Measurements from ENCODE around the gene KCNE1. TPM values are rescaled to one million over a fixed set of nuclear protein-coding genes. Genes with fewer than 3 reads are reported as not detected.

KCNE1 gene
- total RNA-seq = 0.44 and 0.59 TPM in 2 replicates
- long read RNA-seq = 0 reads

DNA sequence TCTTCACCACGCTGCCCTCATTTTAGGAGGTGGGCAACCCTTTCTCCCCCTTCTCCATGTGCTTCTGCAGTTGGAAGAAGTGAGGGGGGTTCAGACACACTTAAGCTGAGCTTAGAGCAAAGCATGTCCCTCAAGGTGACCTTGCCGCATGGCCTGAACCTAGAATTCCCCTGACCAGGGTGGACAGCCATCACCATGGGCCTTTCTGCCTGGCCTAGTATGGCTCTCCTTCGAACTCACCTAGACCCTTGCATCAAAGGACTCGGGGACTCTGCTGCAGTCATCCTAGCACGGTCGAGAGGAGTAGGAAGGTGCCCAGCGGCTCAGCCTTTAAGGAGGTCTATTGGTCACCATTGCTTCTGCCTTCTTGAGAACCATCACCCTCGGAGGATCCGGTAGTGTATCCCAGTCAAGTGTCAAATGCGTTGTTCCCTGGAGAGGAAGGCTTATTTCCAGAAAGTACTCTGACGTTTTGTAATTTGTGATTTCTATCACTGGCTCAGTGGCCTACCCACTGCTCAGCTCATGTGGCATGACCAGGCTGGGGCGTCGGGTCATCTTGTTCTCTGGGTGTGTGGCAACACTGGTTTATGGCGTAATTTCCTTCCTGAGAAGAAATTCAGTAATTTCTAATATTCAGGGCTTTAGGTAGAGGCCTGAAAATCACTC lies at the start of gene KCNE1:
Gene KCNE1, minus strand, starts transcription at position 424 of the 669 bp plus-strand sequence. CDS start 62,576 bp downstream, outside the sequence.
- H3K36me3 Mint-ChIP-seq (ENCODE audit: unreplicated experiment) = peaks cover 6% of the 10 kb centered on the region
- DNase-seq (ENCODE audit: extremely low spot score, unreplicated experiment) = no peak
- H3K4me1 Mint-ChIP-seq (ENCODE audit: unreplicated experiment) = peaks cover 1% of the 10 kb centered on the region
- no peak for TF ChIP-seq CTCF (IDR thresholded peaks at IDR 0.05)
- no peak within 1 kb of the TSS for H3K4me3 Mint-ChIP-seq (ENCODE audit: unreplicated experiment)
- no peak within 1 kb of the TSS for H3K27ac Mint-ChIP-seq (ENCODE audit: unreplicated experiment)
- no peaks in the 10 kb centered on the region for H3K27me3 Mint-ChIP-seq (ENCODE audit: unreplicated experiment)
- H3K9me3 Mint-ChIP-seq (ENCODE audit: unreplicated experiment) = no peaks in the 10 kb centered on the region

- Mint-ChIP-seq H3K36me3 (ENCODE audit: unreplicated experiment) (no peaks in the 10 kb centered on the region), H3K27me3 (ENCODE audit: unreplicated experiment) (no peaks in the 10 kb centered on the region), H3K27ac (ENCODE audit: unreplicated experiment) (no peak overlapping the region), H3K4me1 (ENCODE audit: unreplicated experiment) (peaks cover 24% of the 10 kb centered on the region), H3K9me3 (ENCODE audit: unreplicated experiment) (peaks cover 3% of the 10 kb centered on the region), H3K4me3 (ENCODE audit: unreplicated experiment) (no peak overlapping the region)
- peak; percentile 32 for DNase-seq (ENCODE audit: extremely low spot score, unreplicated experiment)
- no peak for TF ChIP-seq CTCF (IDR thresholded peaks at IDR 0.05)
Observed at GRCh38 chr21:34561806-34562205, 49.8 kb upstream of the KCNE1 start.

GRCh38 chr21:34560609-34561008 lies 48.6 kb upstream of the KCNE1 start:
- H3K36me3 Mint-ChIP-seq (ENCODE audit: unreplicated experiment) = no peaks in the 10 kb centered on the region
- peaks cover 3% of the 10 kb centered on the region for H3K9me3 Mint-ChIP-seq (ENCODE audit: unreplicated experiment)
- H3K27me3 Mint-ChIP-seq (ENCODE audit: unreplicated experiment) = no peaks in the 10 kb centered on the region
- no peak for DNase-seq (ENCODE audit: extremely low spot score, unreplicated experiment)
- no peak for TF ChIP-seq CTCF (IDR thresholded peaks at IDR 0.05)
- H3K4me3 Mint-ChIP-seq (ENCODE audit: unreplicated experiment) = no peak overlapping the region
- no peak overlapping the region for H3K27ac Mint-ChIP-seq (ENCODE audit: unreplicated experiment)
- peaks cover 19% of the 10 kb centered on the region for H3K4me1 Mint-ChIP-seq (ENCODE audit: unreplicated experiment)

DNA sequence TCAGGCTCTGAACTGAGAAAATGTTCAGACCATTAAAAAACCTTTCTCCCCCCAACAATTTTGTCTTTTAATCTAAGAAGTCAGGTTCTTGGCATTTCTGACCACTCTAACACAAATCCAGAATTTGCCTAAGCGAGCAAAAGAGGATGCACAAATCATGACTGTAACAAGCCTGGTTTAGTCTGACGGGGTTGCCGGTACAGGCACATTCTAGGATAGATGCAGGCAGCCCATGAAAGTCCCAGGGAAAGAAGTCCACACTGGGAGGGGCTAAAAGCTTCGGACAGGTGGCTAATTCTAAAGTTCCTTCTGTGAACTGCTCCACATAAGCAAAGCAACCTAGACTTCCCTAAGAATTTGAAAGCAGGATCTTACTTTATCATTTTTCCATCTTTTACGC lies 48.0 kb upstream of the KCNE1 start:
- H3K4me3 Mint-ChIP-seq (ENCODE audit: unreplicated experiment) = no peak overlapping the region
- no peaks in the 10 kb centered on the region for H3K27me3 Mint-ChIP-seq (ENCODE audit: unreplicated experiment)
- no peaks in the 10 kb centered on the region for H3K36me3 Mint-ChIP-seq (ENCODE audit: unreplicated experiment)
- DNase-seq (ENCODE audit: extremely low spot score, unreplicated experiment) = peak; percentile 11
- no peak for TF ChIP-seq CTCF (IDR thresholded peaks at IDR 0.05)
- H3K9me3 Mint-ChIP-seq (ENCODE audit: unreplicated experiment) = peaks cover 4% of the 10 kb centered on the region
- H3K27ac Mint-ChIP-seq (ENCODE audit: unreplicated experiment) = no peak overlapping the region
- H3K4me1 Mint-ChIP-seq (ENCODE audit: unreplicated experiment) = peaks cover 19% of the 10 kb centered on the region

DNA sequence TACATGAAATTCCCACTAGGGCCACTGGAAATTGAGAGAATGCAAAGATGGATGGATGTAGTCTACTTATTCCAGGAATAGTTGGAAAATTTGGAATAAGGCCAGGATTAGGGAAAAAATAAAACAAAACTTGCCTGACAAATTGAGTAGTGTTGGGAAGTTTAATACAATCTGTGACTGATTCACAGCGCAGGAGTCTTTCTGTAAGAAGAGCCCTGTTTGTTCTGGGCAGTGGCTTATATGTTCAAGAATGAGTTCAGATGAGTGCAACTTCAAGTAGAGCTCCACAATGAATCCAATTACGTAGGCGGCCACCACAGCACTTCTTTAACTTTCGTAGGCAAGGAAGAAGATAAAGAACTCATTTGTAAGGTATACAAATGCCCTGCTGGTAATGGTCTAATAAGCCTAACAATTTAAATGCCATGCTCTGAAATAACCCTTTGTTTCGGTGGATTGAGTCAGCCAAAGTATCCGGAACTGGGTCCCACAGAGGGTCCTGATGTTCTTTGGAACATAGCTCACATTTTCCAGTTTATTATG lies 47.1 kb upstream of the KCNE1 start:
- no peak for TF ChIP-seq CTCF (IDR thresholded peaks at IDR 0.05)
- no peak for DNase-seq (ENCODE audit: extremely low spot score, unreplicated experiment)
- no peaks in the 10 kb centered on the region for H3K36me3 Mint-ChIP-seq (ENCODE audit: unreplicated experiment)
- H3K9me3 Mint-ChIP-seq (ENCODE audit: unreplicated experiment) = peaks cover 10% of the 10 kb centered on the region
- H3K4me1 Mint-ChIP-seq (ENCODE audit: unreplicated experiment) = peaks cover 24% of the 10 kb centered on the region
- H3K4me3 Mint-ChIP-seq (ENCODE audit: unreplicated experiment) = no peak overlapping the region
- H3K27ac Mint-ChIP-seq (ENCODE audit: unreplicated experiment) = peak overlapping the region; percentile 28
- H3K27me3 Mint-ChIP-seq (ENCODE audit: unreplicated experiment) = no peaks in the 10 kb centered on the region
